ENCODE results near the gene PEMT.

PEMT gene

GRCh38 chr17:17509601-17510425 lies 81.7 kb downstream of the PEMT start:
- H3K4me1 ChIP-seq (ENCODE audit: control insufficient read depth, insufficient read depth, low read length): no peaks in the 10 kb centered on the region
- TF ChIP-seq ZNF24 (tag by site-specific recombination; IDR thresholded peaks at IDR 0.05) (no peak), AEBP2 (tag by site-specific recombination; IDR thresholded peaks at IDR 0.05; ENCODE audit: borderline replicate concordance) (no peak), ZNF133 (tag by site-specific recombination; IDR thresholded peaks at IDR 0.05) (no peak), ZBTB1 (tag by site-specific recombination; IDR thresholded peaks at IDR 0.05) (no peak), ZFP69B (tag by site-specific recombination; IDR thresholded peaks at IDR 0.05) (no peak), REPIN1 (tag by site-specific recombination; IDR thresholded peaks at IDR 0.05; ENCODE audit: low read depth) (no peak), KLF7 (tag by site-specific recombination; IDR thresholded peaks at IDR 0.05; ENCODE audit: borderline replicate concordance) (no peak), PATZ1 (tag by site-specific recombination; IDR thresholded peaks at IDR 0.05) (no peak), ZNF155 (tag by site-specific recombination; IDR thresholded peaks at IDR 0.05) (no peak), ZNF670 (tag by site-specific recombination; IDR thresholded peaks at IDR 0.05; ENCODE audit: low read depth) (no peak), ZNF488 (tag by site-specific recombination; IDR thresholded peaks at IDR 0.05) (no peak), PRDM4 (tag by site-specific recombination; IDR thresholded peaks at IDR 0.05) (no peak), ZNF843 (tag by site-specific recombination; IDR thresholded peaks at IDR 0.05) (no peak), ZNF785 (tag by site-specific recombination; IDR thresholded peaks at IDR 0.05) (no peak), ZSCAN30 (tag by site-specific recombination; IDR thresholded peaks at IDR 0.05) (no peak), MEIS1 (CRISPR knock-in tag; IDR thresholded peaks at IDR 0.05; ENCODE audit: borderline replicate concordance) (no peak), ZNF274 (IDR thresholded peaks at IDR 0.05; ENCODE audit: low read length) (no peak), ZNF274 (tag by site-specific recombination; IDR thresholded peaks at IDR 0.05; ENCODE audit: borderline replicate concordance) (no peak), ZNF571 (tag by site-specific recombination; IDR thresholded peaks at IDR 0.05) (no peak), ZNF518A (tag by site-specific recombination; conservative IDR thresholded peaks at IDR 0.05; ENCODE audit: low read depth) (no peak), OVOL3 (tag by site-specific recombination; IDR thresholded peaks at IDR 0.05) (no peak)
- no peaks in the 10 kb centered on the region for H3K9me3 ChIP-seq (ENCODE audit: control insufficient read depth, insufficient read depth, low read depth, low read length)
- no peak overlapping the region for H3K4me3 ChIP-seq (ENCODE audit: low read depth, low read length)
- ChIA-PET POLR2A (interaction anchor here (2.8 kb wide), 1 partner anchor 13 kb away, joined by 13 read pairs; the partner anchor contains the start of gene RASD1), CTCF (interaction anchor here (0.6 to 4.8 kb wide), 3 partner anchors 9 to 155 kb away, joined by 3 to 19 read pairs (median 3); partner anchors contain the start of gene RASD1)
- no peaks in the 10 kb centered on the region for H3K36me3 ChIP-seq (ENCODE audit: control insufficient read depth in 2 of 2, insufficient read depth in 1 of 2, low read length in 2 of 2)
- H3K27ac ChIP-seq (ENCODE audit: extremely low read depth, low read depth, low read length): no peak overlapping the region

All from HEK293 (cell line).